T-helper 1 cell treated with Interleukin-12 subunit alpha and Interleukin-12 subunit beta and Interleukin-4 antibody, amounts not matched to agents 30 μg/mL and 1 μg/mL, for 36 hours (primary cell): ENCODE measurements around the gene EPB41L2.

Source experiments
- H3K27ac Mint-ChIP-seq: one replicate; pipeline ENCODE4 v1.8.0; 2021; ENCODE audit warnings: mild to moderate bottlenecking, mixed read lengths
- H3K27me3 Mint-ChIP-seq: one replicate; pipeline ENCODE4 v1.8.0; 2021; ENCODE audit warnings: low read depth, mixed read lengths
- H3K36me3 Mint-ChIP-seq: one replicate; pipeline ENCODE4 v1.8.0; 2021; ENCODE audit warnings: low read depth, mixed read lengths
- H3K4me1 Mint-ChIP-seq: one replicate; pipeline ENCODE4 v1.8.0; 2021; ENCODE audit warnings: low read depth, mixed read lengths
- H3K4me3 Mint-ChIP-seq: one replicate; pipeline ENCODE4 v1.8.0; 2021; ENCODE audit warnings: mild to moderate bottlenecking, moderate library complexity, mixed read lengths
- H3K9me3 Mint-ChIP-seq: one replicate; pipeline ENCODE4 v1.8.0; 2021; ENCODE audit warnings: mixed read lengths

Gene EPB41L2

DNA sequence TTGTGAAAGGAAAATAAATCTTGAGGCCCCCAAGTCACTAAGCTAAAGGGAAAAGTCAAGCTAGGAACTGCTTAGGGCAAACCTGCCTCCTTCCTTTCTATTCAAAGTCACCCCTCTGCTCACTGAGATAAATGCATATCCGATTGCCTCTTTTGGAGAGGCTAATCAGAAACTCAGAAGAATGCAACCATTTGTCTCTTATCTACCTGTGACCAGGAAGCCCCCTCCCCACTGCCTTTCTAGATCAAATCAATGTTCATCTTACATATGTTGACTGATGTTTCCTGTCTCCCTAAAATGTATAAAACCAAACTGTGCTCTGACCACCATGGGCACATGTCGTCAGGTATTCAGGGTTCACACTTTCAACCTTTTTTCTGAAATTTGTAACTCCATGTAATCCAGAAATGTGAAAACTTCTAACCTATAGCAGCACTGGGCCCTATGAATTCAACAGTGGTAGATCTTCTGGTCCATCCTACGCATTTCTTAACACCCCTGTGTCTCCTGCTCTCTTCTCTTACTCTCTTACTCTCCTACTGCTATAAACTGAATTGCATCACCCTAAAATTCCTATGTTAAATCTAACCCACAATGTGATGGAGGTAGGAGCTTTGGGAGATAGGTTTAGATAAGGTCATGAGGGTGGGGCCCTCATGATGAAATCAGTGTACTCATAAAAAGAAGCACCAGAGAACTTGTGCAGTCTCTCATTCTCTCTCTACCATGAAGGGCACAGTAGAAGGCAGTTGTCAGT, 89.3 kb downstream of the EPB41L2 start:
- no peaks in the 10 kb centered on the region for H3K27me3 Mint-ChIP-seq
- no peaks in the 10 kb centered on the region for H3K36me3 Mint-ChIP-seq
- peaks cover 7% of the 10 kb centered on the region for H3K9me3 Mint-ChIP-seq
- no peak overlapping the region for H3K4me3 Mint-ChIP-seq
- H3K4me1 Mint-ChIP-seq = no peaks in the 10 kb centered on the region
- H3K27ac Mint-ChIP-seq = no peak overlapping the region

GRCh38 chr6:130971504-130971903, 91.5 kb downstream of the EPB41L2 start:
- H3K27me3 Mint-ChIP-seq = no peaks in the 10 kb centered on the region
- H3K27ac Mint-ChIP-seq = no peak overlapping the region
- H3K36me3 Mint-ChIP-seq = no peaks in the 10 kb centered on the region
- H3K4me1 Mint-ChIP-seq = no peaks in the 10 kb centered on the region
- H3K4me3 Mint-ChIP-seq = no peak overlapping the region
- peaks cover 7% of the 10 kb centered on the region for H3K9me3 Mint-ChIP-seq

DNA sequence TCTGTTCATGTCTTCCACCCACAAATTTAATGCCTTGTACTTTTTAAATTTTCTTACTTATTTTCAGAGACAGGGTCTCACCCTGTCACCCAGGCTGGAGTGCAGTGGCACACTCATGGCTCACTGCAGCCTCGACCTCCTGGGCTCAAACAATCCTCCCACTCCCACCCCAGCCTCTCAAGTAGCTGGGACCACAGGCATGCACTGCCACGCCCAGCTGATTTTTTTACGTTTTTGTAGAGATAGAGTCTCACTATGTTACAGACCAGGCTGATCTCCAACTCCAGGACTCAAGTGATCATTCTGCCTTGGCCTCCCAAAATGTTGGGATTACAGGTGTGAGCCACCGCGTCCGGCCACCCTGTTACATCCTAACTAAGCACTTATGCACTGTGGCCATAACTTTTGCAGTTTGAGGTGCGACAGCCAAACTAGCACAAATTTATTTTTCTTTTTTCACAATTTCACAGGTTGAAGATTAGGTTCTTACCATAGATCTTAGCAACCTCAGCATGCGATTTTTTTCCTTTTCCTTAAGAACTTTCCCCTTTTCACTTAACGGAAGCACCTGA, 92.1 kb downstream of the EPB41L2 start:
- no peaks in the 10 kb centered on the region for H3K4me1 Mint-ChIP-seq
- H3K4me3 Mint-ChIP-seq = no peak overlapping the region
- peaks cover 7% of the 10 kb centered on the region for H3K9me3 Mint-ChIP-seq
- no peak overlapping the region for H3K27ac Mint-ChIP-seq
- H3K36me3 Mint-ChIP-seq = no peaks in the 10 kb centered on the region
- no peaks in the 10 kb centered on the region for H3K27me3 Mint-ChIP-seq

GRCh38 chr6:130969791-130970491, 93.1 kb downstream of the EPB41L2 start:
- Mint-ChIP-seq H3K27ac (no peak overlapping the region), H3K4me1 (no peaks in the 10 kb centered on the region), H3K4me3 (no peak overlapping the region), H3K36me3 (no peaks in the 10 kb centered on the region), H3K27me3 (no peaks in the 10 kb centered on the region), H3K9me3 (peaks cover 7% of the 10 kb centered on the region)

DNA sequence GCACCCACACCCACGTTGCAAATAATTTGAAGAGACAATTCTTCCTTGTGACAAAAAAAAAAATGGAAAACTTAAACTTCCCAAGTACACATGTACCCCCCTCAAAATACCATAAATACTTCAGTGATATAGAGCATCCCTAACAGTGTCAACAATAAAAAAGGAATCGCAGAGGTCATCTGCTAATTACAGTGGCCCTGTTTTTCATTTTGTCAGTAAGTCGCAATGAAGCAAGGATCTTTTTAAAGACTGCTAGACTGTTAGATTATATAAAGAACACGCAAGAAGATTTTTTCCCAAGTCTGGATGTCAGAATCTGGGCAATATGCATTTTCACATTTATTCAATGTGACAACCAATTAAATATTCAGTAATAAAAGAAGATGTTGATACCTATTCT, 93.9 kb downstream of the EPB41L2 start:
- H3K36me3 Mint-ChIP-seq = no peaks in the 10 kb centered on the region
- no peaks in the 10 kb centered on the region for H3K4me1 Mint-ChIP-seq
- no peaks in the 10 kb centered on the region for H3K27me3 Mint-ChIP-seq
- peaks cover 7% of the 10 kb centered on the region for H3K9me3 Mint-ChIP-seq
- H3K27ac Mint-ChIP-seq = no peak overlapping the region
- H3K4me3 Mint-ChIP-seq = no peak overlapping the region

DNA sequence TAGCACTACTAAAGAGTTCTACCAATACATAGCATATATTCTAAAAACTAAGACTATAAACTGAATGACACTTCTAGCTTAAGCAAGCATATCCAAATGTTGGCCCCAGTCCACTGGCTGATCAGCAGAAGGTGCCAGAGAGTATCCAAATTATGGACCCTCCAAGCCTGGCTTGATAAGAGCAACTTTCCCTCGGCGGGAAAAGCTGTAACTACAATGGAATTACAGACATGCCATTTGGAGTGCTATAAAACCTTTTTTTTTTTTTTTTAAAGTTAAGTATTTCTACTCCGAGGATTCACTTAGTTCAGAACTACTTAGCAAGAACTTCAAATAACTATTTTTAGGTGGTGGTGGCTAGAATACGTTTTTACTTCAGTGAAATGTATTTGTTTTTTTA, 94.6 kb downstream of the EPB41L2 start:
- Mint-ChIP-seq H3K4me3 (no peak overlapping the region), H3K36me3 (no peaks in the 10 kb centered on the region), H3K27me3 (no peaks in the 10 kb centered on the region), H3K27ac (no peak overlapping the region), H3K9me3 (peaks cover 1% of the 10 kb centered on the region), H3K4me1 (no peaks in the 10 kb centered on the region)

DNA sequence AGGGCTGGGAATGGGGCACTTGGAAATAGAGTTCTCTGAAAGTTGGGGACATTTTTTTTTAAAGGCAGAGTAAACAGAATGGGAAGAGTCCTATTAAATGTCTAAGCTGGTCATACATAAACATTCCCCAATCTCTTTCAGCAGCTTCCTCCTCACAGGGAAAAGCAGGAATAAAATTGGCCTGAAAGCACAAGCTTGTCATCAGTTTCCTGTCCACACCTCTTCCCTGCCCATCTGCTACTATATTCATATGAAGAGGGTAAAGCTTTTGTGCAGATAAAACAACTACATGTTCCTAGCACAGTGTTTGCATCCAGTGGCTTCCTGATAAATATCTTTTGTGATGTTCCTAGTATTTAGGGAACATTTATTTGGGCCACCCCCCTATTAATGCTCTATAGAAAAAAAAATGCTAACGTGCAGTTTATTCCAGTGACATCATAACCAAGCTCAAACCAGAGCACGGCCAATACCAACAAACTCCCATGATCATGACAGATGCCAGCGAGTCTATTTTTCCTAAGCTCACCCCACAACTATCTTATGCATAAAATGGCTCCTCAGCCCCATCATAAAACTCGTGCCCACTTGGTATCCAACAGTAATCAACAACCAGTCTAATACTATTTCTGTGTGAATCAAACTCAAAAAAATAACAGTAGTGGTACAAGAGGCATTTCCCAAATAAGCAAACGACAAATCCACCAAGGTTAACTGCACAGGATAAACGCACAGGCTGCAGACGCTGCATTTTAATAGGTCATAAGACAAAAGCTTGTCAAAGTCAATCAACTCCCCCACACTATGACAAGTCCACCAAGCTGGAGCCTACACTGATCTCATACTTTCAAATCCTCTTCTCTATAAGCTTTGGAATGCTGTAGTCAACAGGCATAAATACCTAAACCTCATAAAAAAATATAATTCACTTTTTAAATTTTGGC, 95.3 kb downstream of the EPB41L2 start:
- Mint-ChIP-seq H3K36me3 (no peaks in the 10 kb centered on the region), H3K4me3 (no peak overlapping the region), H3K4me1 (no peaks in the 10 kb centered on the region), H3K27ac (no peak overlapping the region), H3K9me3 (no peaks in the 10 kb centered on the region), H3K27me3 (no peaks in the 10 kb centered on the region)

DNA sequence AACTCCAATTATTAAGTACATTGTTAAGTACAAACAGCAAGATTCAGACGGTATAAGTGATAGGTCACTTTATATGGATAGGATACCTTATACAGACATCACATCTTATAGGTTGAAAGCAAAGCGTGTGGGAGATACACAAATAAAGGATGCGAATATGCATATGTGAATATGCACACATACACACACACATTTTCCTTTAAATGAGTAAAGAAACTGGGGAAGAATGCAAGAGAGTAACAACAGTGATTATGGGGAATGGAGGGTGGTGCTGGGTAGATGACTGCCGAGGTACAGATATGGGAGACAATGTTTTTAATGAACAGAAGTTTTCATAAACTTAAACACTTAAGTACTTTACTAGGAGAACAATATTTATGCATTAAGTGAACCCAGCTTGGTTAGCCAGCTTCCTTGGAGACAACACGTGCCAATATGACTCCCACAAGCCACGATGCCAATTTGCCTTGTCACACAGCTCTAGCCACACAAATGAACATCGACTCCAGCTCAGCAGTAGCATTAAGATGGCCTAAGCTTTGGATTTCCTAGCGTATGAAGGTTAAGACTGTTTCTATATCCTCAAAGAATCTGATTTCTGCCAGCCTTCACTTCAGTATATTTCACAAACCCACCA, 96.6 kb downstream of the EPB41L2 start:
- H3K27ac Mint-ChIP-seq = no peak overlapping the region
- no peaks in the 10 kb centered on the region for H3K36me3 Mint-ChIP-seq
- no peaks in the 10 kb centered on the region for H3K27me3 Mint-ChIP-seq
- no peaks in the 10 kb centered on the region for H3K9me3 Mint-ChIP-seq
- no peak overlapping the region for H3K4me3 Mint-ChIP-seq
- H3K4me1 Mint-ChIP-seq = no peaks in the 10 kb centered on the region

DNA sequence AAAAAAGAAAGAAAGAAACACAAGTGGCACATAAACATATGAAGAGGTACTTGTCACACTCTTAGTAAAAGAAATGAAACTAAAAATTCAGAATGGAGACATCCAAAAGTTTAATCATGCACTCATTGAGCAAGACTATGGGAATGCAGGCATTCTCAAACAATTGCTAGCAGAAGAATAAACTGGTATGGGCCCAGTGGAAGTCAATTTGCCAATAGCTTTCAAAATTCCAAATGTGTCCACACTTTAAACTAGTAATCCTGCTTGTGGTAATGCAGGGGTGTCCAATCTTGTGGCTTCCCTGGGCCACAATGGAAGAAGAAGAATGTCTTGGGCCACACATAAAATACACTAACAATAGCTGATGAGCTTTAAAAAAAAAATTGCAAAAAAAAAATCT, 97.4 kb downstream of the EPB41L2 start:
- Mint-ChIP-seq H3K9me3 (no peaks in the 10 kb centered on the region), H3K27ac (no peak overlapping the region), H3K27me3 (no peaks in the 10 kb centered on the region), H3K4me1 (no peaks in the 10 kb centered on the region), H3K4me3 (no peak overlapping the region), H3K36me3 (no peaks in the 10 kb centered on the region)

- no peaks in the 10 kb centered on the region for H3K4me1 Mint-ChIP-seq
- H3K27me3 Mint-ChIP-seq = no peaks in the 10 kb centered on the region
These were observed 98.0 kb downstream of the EPB41L2 start for GRCh38 chr6:130964808-130965604.

GRCh38 chr6:130964289-130964688, 98.8 kb downstream of the EPB41L2 start:
- Mint-ChIP-seq H3K9me3 (no peaks in the 10 kb centered on the region), H3K4me3 (no peak overlapping the region), H3K27me3 (no peaks in the 10 kb centered on the region), H3K27ac (no peak overlapping the region), H3K36me3 (no peaks in the 10 kb centered on the region), H3K4me1 (no peaks in the 10 kb centered on the region)

More at GRCh38 chr6:130964808-130965604, 98.0 kb downstream of the EPB41L2 start:
- no peaks in the 10 kb centered on the region for H3K9me3 Mint-ChIP-seq
- no peak overlapping the region for H3K27ac Mint-ChIP-seq
- no peak overlapping the region for H3K4me3 Mint-ChIP-seq
- H3K36me3 Mint-ChIP-seq = no peaks in the 10 kb centered on the region

- no peaks in the 10 kb centered on the region for H3K27me3 Mint-ChIP-seq
- H3K9me3 Mint-ChIP-seq = no peaks in the 10 kb centered on the region
- no peaks in the 10 kb centered on the region for H3K36me3 Mint-ChIP-seq
- H3K4me1 Mint-ChIP-seq = no peaks in the 10 kb centered on the region
- no peak overlapping the region for H3K4me3 Mint-ChIP-seq
- no peak overlapping the region for H3K27ac Mint-ChIP-seq
These were observed 100.1 kb downstream of the EPB41L2 start for GRCh38 chr6:130962966-130963365.

- no peak overlapping the region for H3K27ac Mint-ChIP-seq
- no peaks in the 10 kb centered on the region for H3K4me1 Mint-ChIP-seq
- no peaks in the 10 kb centered on the region for H3K27me3 Mint-ChIP-seq
These were observed 101.9 kb downstream of the EPB41L2 start for GRCh38 chr6:130961148-130961547.

More at GRCh38 chr6:130961148-130961547, 101.9 kb downstream of the EPB41L2 start:
- H3K9me3 Mint-ChIP-seq = no peaks in the 10 kb centered on the region
- H3K36me3 Mint-ChIP-seq = peaks cover under 1% of the 10 kb centered on the region
- H3K4me3 Mint-ChIP-seq = no peak overlapping the region
